CD14-positive monocyte (primary cell): ENCODE data around the gene RAF1. TPM values are rescaled to one million over a fixed set of nuclear protein-coding genes. Genes with fewer than 3 reads are reported as not detected.

Experiments
- DNase-seq, 3 donors: peaks; one replicate each; pipeline ENCODE4 v3.0.0-alpha.2; 2011 to 2022
- H2AFZ ChIP-seq: 2 replicates; pipeline ENCODE4 v1.6.0; 2012; ENCODE audit warnings: mild to moderate bottlenecking, low read depth, low read length, inconsistent platforms; ENCODE audit not compliant: insufficient read depth, poor library complexity, severe bottlenecking
- H3K27ac ChIP-seq, 2 donors: 1 replicate in 1 of 2; 2 replicates in 1 of 2; pipeline ENCODE4 v1.5.1; 2012 to 2013; ENCODE audit warnings: low read length in 2 of 2, control low read depth in 1 of 2, inconsistent platforms in 1 of 2, low read depth in 1 of 2, mild to moderate bottlenecking in 1 of 2
- H3K27me3 ChIP-seq, 2 donors: one replicate each; pipeline versions ENCODE4 v1.6.0 to v1.6.1; 2011 to 2013; ENCODE audit warnings: low read length in 2 of 2; ENCODE audit not compliant: control insufficient read depth in 2 of 2, insufficient read depth in 2 of 2
- H3K36me3 ChIP-seq, 2 donors: replicated peaks in 1 of 2; 1 replicate in 1 of 2; 2 replicates in 1 of 2; pipeline versions ENCODE4 v1.5.1 to v1.6.1; 2012 to 2013; ENCODE audit warnings: low read length in 2 of 2, control low read depth in 1 of 2, inconsistent platforms in 1 of 2, mild to moderate bottlenecking in 1 of 2; ENCODE audit not compliant: insufficient read depth in 2 of 2, control insufficient read depth in 1 of 2
- H3K4me1 ChIP-seq, 2 donors: 1 replicate in 1 of 2; 2 replicates in 1 of 2; pipeline versions ENCODE4 v1.5.1 to v1.6.1; 2012 to 2013; ENCODE audit warnings: low read length in 2 of 2, control low read depth in 1 of 2, inconsistent platforms in 1 of 2, mild to moderate bottlenecking in 1 of 2, moderate library complexity in 1 of 2; ENCODE audit not compliant: insufficient read depth in 2 of 2, control insufficient read depth in 1 of 2
- H3K4me2 ChIP-seq: replicated peaks from 2 replicates; pipeline ENCODE3; 2012; ENCODE audit warnings: low read length, moderate library complexity, mild to moderate bottlenecking; ENCODE audit not compliant: poor library complexity, severe bottlenecking; ENCODE audit errors: extremely low read depth
- H3K4me3 ChIP-seq, 3 experiments: fragments of 200-600 bp in 1 of 3; sonication (generic) in 1 of 3; replicated peaks in 1 of 3; 1 replicate in 2 of 3; 2 replicates in 1 of 3; pipeline ENCODE4 v1.5.1; 2011 to 2013; ENCODE audit warnings: low read length in 3 of 3, mild to moderate bottlenecking in 3 of 3, control low read depth in 2 of 3, low read depth in 2 of 3, inconsistent platforms in 1 of 3, moderate library complexity in 1 of 3
- H3K79me2 ChIP-seq: 2 replicates; pipeline ENCODE4 v1.6.0; 2012; ENCODE audit warnings: mild to moderate bottlenecking, control low read depth, inconsistent platforms, low read length, moderate library complexity; ENCODE audit not compliant: insufficient read depth
- H3K9ac ChIP-seq: 2 replicates; pipeline ENCODE4 v1.6.0; 2017; ENCODE audit warnings: low read length, mild to moderate bottlenecking; ENCODE audit not compliant: insufficient read depth, poor library complexity, severe bottlenecking
- H3K9me3 ChIP-seq, 2 donors: replicated peaks in 1 of 2; 1 replicate in 1 of 2; 2 replicates in 1 of 2; pipeline versions ENCODE4 v1.5.1 to v1.6.1; 2012 to 2013; ENCODE audit warnings: low read length in 2 of 2, control low read depth in 1 of 2; ENCODE audit not compliant: control insufficient read depth in 1 of 2, insufficient read depth in 1 of 2
- H4K20me1 ChIP-seq: 2 replicates; pipeline ENCODE4 v1.6.0; 2012; ENCODE audit warnings: mild to moderate bottlenecking, low read length, control low read depth, moderate library complexity; ENCODE audit not compliant: insufficient read depth
- H3K27ac Mint-ChIP-seq, 7 donors: one replicate each; pipeline ENCODE4 v1.8.0; 2020; ENCODE audit warnings: mild to moderate bottlenecking in 7 of 7, mixed read lengths in 7 of 7, moderate library complexity in 6 of 7, inconsistent platforms in 2 of 7
- H3K27me3 Mint-ChIP-seq, 3 donors: one replicate each; pipeline ENCODE4 v1.8.0; 2021 to 2022; ENCODE audit warnings: low read depth in 3 of 3, mild to moderate bottlenecking in 3 of 3, mixed read lengths in 3 of 3, moderate library complexity in 3 of 3, inconsistent platforms in 1 of 3
- H3K36me3 Mint-ChIP-seq, 2 donors: one replicate each; pipeline ENCODE4 v1.8.0; 2020; ENCODE audit warnings: mixed read lengths in 2 of 2, inconsistent platforms in 1 of 2, mild to moderate bottlenecking in 1 of 2
- H3K4me1 Mint-ChIP-seq: one replicate; pipeline ENCODE4 v1.8.0; 2020; ENCODE audit warnings: mild to moderate bottlenecking, mixed read lengths
- H3K4me3 Mint-ChIP-seq, 2 donors: one replicate each; pipeline ENCODE4 v1.8.0; 2020; ENCODE audit warnings: mild to moderate bottlenecking in 2 of 2, mixed read lengths in 2 of 2, moderate library complexity in 1 of 2
- H3K9me3 Mint-ChIP-seq, 7 donors: one replicate each; pipeline ENCODE4 v1.8.0; 2020 to 2022; ENCODE audit warnings: mixed read lengths in 7 of 7, mild to moderate bottlenecking in 6 of 7, moderate library complexity in 6 of 7, inconsistent platforms in 2 of 7
- CTCF ChIP-seq: fragments of 200-600 bp; IDR thresholded peaks from one replicate; pipeline ENCODE4 v1.8.0; 2022; ENCODE audit warnings: antibody characterized with exemption, mild to moderate bottlenecking
- WGBS: methylation state at CpG from one replicate; pipeline ENCODE4 v1.1.5; 2013; ENCODE audit warnings: missing lambda C conversion rate; ENCODE audit not compliant: insufficient coverage; 5-methylcytosine and 5-hydroxymethylcytosine counted together
- intact Hi-C, 2 donors: fragments of 100-400 bp; cut with micrococcal nuclease; formaldehyde crosslinking; loops; one replicate each; pipeline versions ENCODE4 v1.15.0 to v1.15.1; 2023
- polyA plus RNA-seq, 3 donors: library from polyadenylated mRNA; depleted of rRNA in 1 of 3; unstranded in 2 of 3; stranded (reverse) in 1 of 3; fragments of 300-500 nt in 2 of 3; fragments of >200 nt in 1 of 3; fragmentation: Illumina TruSeq in 2 of 3; gene quantifications; 1 replicate in 2 of 3; 2 replicates in 1 of 3; pipeline ENCODE4 v1.2.3, GENCODE V29; 2012 to 2021

RAF1 gene
- polyA plus RNA-seq, 3 donors, result 73.0 to 181 (median 79.5) TPM

GRCh38 chr3:12671120-12671450, 7.2 kb upstream of the RAF1 start:
- H4K20me1 ChIP-seq, result no peaks in the 10 kb centered on the region
- no peaks in the 10 kb centered on the region for H3K79me2 ChIP-seq
- WGBS, result 89% methylated on average over 3 of the region's 3 CpGs
- no peaks in the 10 kb centered on the region for H3K27me3 ChIP-seq
- intact Hi-C loops, result no loop called here
- no peak overlapping the region for H3K27ac ChIP-seq
- no peak overlapping the region for H3K4me3 ChIP-seq
- Mint-ChIP-seq H3K27me3 (peaks cover 0 to 5% (median 4%) of the 10 kb centered on the region in 3 donors), H3K4me1 (peaks cover 15% of the 10 kb centered on the region), H3K36me3 (no peaks in the 10 kb centered on the region), H3K4me3 (no peak overlapping the region), H3K27ac (no peak overlapping the region), H3K9me3 (peaks cover 3 to 11% (median 6%) of the 10 kb centered on the region in 7 donors)
- DNase-seq, result no peak
- no peaks in the 10 kb centered on the region for H3K36me3 ChIP-seq
- TF ChIP-seq CTCF, result no peak
- H2AFZ ChIP-seq, result no peak overlapping the region
- H3K4me2 ChIP-seq, result no peak overlapping the region
- H3K9ac ChIP-seq, result no peak overlapping the region
- peaks cover 12% of the 10 kb centered on the region in 2 donors for H3K4me1 ChIP-seq
- H3K9me3 ChIP-seq, result peaks cover 0 to 2% of the 10 kb centered on the region in 2 donors

GRCh38 chr3:12670365-12671119, 6.6 kb upstream of the RAF1 start:
- WGBS, result 100% methylated on average over 1 of the region's 10 CpGs
- Mint-ChIP-seq H3K4me3 (no peak overlapping the region), H3K27me3 (peaks cover 0 to 5% (median 4%) of the 10 kb centered on the region in 3 donors), H3K36me3 (no peaks in the 10 kb centered on the region), H3K4me1 (peaks cover 12% of the 10 kb centered on the region), H3K9me3 (peaks cover 3 to 11% (median 6%) of the 10 kb centered on the region in 7 donors), H3K27ac (peak overlapping the region in 3 of 7 donors; percentile 2 to 36 (median 28))
- no peak for DNase-seq
- peaks cover 0 to 2% of the 10 kb centered on the region in 2 donors for H3K9me3 ChIP-seq
- no peak overlapping the region for H2AFZ ChIP-seq
- TF ChIP-seq CTCF, result no peak
- no peaks in the 10 kb centered on the region for H3K36me3 ChIP-seq
- no peak overlapping the region for H3K4me2 ChIP-seq
- H4K20me1 ChIP-seq, result no peaks in the 10 kb centered on the region
- H3K27ac ChIP-seq, result no peak overlapping the region
- intact Hi-C loops, result no loop called here
- peaks cover 6% of the 10 kb centered on the region in 2 donors for H3K4me1 ChIP-seq
- no peak overlapping the region for H3K9ac ChIP-seq
- H3K27me3 ChIP-seq, result no peaks in the 10 kb centered on the region
- H3K79me2 ChIP-seq, result no peaks in the 10 kb centered on the region
- H3K4me3 ChIP-seq, result no peak overlapping the region
